ENCODE results near the gene PRR20E. TPM values are rescaled to one million over a fixed set of nuclear protein-coding genes. Genes with fewer than 3 reads are reported as not detected.

The PRR20E gene
- total RNA-seq: not detected in 2 replicates

GRCh38 chr13:57166897-57167296, at the start of gene PRR20E:
Gene PRR20E, plus strand, starts transcription at chr13:57167197. Its CDS starts 387 bp downstream, at chr13:57167584.

GRCh38 chr13:57140235-57140968, 26.6 kb upstream of the PRR20E start, which contains the start of gene PRR20A:
Gene PRR20A, plus strand, starts transcription at chr13:57140918. Its CDS starts 387 bp downstream, at chr13:57141305.

DNA sequence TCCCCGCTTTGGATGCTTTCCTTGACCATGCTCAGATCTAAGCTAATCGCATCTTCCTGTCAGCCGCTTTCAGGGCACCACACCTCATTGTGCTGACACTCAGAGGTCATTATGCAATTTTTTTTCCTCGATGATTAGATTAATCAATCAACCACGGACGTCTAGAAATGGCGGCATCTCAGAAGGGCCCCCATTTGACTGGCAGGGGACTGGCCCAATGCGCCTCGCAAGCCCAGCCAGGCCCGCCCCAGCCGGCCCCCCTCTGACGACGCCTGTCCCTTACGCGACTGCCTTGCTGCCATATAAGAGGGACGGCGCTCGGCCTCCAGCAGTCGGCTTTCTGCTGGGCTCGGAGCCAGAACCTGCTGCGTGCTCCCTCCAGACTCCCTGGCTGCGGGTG, 19.8 kb upstream of the PRR20E start, which contains the start of gene PRR20B:
TSS of gene PRR20B (plus strand) at position 301 of the 400 bp plus-strand sequence. CDS start 387 bp downstream, outside the sequence.

GRCh38 chr13:57153761-57154160, 13.2 kb upstream of the PRR20E start, which contains the start of gene PRR20C:
Gene PRR20C, plus strand, starts transcription at chr13:57154061. Its CDS starts 387 bp downstream, at chr13:57154448.

GRCh38 chr13:57160332-57160731, 6.7 kb upstream of the PRR20E start, which contains the start of gene PRR20D:
Gene PRR20D, plus strand, starts transcription at chr13:57160632. Its CDS starts 387 bp downstream, at chr13:57161019.

Other genes starting within 250 kb of the PRR20E start
- gene PRR20A, start 26.3 kb upstream of the PRR20E start, total RNA-seq: not detected in 2 replicates
- not detected in 2 replicates for gene PRR20B, start 19.7 kb upstream of the PRR20E start, total RNA-seq
- gene PRR20C, start 13.1 kb upstream of the PRR20E start, total RNA-seq: not detected in 2 replicates
- gene PRR20D, start 6.6 kb upstream of the PRR20E start, total RNA-seq: not detected in 2 replicates

All from smooth muscle cell of trachea (primary cell).